NCI-H446 (cell line): Measurements from ENCODE around the gene MPZL1.
A peak's percentile ranks its signal among the peaks of the same experiment; 100 is the strongest.
"Not testable (repeated sequence)": the region's sequence is repeated elsewhere in the genome, so short reads cannot be mapped to it uniquely, and the experiment has no call there.

Source experiments
- DNase-seq, 2 experiments: peaks; one replicate each; lab custom pipeline; 2025; lab: John Stamatoyannopoulos, UW

MPZL1 gene

DNA sequence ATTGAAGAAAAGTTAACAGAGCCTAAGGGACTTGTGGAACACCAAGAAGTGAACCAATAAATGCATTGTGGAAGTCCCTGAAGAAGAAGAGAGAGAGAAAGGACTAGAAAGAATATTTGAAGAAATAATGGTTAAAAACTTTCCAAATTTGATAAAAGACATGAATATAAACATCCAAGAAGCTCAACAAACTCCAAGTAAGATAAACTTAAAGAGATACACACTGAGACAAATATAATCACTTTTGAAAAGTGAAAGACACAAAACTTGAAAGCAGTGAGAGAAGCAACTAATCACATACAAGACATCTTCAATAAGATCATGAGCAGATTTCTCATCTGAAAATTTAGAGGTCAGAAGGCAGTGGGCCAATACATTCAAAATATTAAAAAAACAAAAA, 91.2 kb downstream of the MPZL1 start:
- no peak for DNase-seq

DNA sequence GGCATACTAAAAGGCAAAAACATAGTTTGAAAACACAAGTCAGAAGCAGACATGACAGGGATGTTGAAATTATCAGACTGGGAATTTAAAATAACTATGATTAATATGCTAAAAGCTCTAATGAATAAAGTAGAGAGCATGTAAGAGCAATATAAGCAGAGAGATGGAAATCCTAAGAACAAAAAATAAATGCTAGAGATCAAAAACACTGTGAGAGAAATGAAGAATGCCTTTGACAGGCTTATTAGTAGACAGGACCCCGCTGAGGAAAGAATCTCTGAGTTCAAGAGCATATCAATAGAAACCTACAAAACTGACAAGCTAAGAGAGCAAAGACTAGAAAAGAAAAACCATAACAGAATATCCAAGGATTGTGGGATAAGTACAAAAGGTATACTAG, 93.9 kb downstream of the MPZL1 start:
- no peak for DNase-seq

DNA sequence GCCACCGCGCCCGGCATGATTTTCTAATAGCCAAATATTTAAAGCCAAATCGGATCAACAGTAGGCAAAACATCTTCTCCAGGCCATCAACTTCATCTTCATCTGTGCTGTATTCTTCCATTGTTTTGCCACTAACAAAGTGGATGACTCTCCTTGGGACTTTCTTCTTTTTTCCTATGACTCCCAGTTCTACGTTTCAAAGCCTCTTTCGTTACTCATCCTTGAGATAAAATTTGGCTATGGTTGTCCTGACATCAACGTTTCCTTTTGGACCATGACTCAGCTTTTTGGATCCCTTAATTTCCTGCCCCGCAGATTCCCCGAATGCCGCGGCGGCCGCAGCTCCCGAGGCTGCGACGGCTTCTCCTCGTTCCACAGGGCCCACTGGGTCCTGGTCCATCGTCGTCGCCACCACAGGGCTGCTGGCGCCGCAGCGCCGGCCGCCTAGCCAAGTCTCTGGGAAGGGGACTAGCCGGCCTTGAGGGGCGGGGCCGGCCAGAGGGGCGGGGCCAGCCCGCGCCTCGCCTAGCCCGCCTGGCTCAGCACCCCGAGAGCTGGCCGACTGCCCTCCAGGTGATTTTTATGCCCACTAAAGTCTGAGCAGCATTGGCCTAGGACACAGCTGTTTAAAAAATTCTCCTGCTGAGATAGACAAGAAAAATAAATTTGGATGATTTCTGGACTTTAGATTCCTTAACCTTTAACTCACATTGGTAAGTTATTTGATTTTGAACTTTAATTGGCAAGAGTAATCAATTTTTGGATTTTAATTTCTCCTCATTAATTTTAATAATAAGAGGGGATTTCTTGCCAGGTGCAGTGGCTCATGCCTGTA, 98.3 kb downstream of the MPZL1 start:
- peak in 1 of 2 experiments; percentile 76 for DNase-seq

DNA sequence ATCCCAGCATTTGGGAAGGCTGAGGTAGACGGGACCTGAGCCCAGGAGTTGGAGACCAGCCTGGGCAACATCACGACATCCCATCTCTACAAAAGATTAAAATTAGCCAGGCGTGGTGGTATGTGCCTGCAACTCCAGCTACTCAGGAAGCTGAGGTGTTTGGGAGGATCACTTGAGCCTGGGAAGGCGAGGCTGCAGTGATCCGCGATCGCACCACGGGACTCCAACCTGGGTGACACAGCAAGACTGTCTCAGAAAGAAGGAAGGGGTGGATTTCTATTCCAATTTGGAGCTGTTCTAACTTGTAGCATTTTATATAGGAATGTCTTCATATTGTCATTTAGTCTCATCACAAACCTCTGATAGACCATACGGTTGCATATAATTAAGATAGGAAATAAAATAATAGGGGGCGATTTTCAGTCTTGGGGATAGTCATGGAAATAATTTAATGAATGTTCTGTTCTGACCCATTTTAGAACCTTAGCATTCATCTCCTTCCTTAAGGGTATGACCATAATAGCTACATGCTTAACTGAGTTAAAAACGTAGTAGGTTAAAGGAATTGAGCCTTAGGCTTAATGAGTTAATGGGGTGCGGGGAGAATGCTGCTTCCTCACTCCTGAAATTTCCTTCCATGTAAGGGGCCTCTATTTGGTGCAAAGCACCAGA, 99.0 kb downstream of the MPZL1 start:
- DNase-seq = no peak

DNA sequence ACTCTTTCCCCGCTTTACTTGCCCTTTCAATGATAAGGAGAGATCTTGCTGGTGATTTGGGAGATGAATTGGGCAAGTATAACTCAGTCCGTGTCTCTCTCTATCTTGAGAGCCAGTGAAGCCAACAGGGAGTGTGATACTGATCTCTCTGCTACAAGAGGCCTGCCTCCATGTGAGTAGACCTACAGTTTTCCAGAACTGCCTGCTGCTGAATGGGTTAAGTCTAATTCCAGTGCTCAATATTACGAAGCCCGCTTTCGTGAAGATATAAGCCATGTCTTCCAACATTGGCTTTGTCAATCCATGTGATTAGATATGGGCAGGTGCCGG, 99.5 kb downstream of the MPZL1 start:
- DNase-seq = no peak

DNA sequence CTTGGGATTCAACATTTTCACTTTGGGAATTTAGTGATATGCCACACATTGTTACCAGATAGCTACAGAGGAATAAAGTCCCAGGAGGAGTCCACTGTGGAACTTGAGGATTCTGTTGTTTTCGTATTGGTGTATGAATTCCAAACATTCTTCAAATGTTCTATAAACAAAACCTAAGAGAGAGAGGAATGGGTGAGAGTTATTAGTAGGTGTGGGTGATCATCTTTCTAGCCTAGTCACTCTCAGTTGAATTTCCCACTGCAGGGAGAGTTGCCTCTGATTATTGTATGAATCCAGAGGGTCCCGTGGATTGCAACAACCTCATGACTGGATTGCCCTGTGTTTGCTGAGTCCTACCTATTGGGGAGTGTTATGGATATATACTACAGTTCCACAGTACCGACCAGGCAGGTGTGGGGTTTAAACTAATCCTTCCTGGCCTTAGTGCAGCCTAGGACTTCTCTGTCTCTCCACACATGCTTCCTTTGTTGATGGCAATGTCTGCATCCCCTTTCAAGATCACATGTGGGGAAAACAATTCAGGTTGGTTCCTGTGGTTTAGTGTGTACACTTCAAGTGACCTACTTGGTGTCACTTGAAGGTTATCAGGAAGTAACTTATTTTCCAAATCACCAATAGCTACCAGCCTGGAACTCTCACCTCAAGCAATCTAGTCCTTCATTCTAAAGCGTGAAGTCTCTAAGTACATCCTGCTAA, 100.3 kb downstream of the MPZL1 start:
- DNase-seq = no peak

DNA sequence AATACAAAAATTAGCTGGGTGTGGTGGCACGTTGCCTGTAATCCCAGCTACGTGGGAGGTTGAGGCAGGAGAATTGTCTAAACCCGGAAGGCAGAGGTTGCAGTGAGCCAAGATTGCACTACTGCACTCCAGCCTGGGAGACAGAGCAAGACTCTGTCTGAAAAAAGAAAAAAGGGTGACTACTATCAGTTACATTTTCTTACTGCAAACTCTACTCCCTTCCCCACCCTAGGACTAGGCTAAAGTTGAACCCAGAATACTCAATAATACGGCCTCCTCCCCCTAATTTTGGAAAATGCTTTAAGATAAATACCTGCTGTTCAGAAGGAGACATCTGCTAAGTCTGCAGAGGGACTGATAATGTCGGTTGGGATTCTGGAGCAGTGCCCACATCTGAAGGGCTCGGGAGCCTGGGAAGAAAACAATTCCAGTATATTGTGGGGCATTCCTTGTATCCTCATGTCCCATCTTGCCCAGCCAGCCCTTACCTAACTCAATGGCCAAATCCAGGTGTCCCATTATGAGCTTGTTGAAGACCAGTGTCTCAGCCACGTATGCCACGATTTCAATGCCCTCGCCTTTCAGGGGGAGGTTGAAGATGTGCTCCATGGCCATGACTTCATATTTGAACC, 102.5 kb downstream of the MPZL1 start:
- peak in 1 of 2 experiments; percentile 41 for DNase-seq

DNA sequence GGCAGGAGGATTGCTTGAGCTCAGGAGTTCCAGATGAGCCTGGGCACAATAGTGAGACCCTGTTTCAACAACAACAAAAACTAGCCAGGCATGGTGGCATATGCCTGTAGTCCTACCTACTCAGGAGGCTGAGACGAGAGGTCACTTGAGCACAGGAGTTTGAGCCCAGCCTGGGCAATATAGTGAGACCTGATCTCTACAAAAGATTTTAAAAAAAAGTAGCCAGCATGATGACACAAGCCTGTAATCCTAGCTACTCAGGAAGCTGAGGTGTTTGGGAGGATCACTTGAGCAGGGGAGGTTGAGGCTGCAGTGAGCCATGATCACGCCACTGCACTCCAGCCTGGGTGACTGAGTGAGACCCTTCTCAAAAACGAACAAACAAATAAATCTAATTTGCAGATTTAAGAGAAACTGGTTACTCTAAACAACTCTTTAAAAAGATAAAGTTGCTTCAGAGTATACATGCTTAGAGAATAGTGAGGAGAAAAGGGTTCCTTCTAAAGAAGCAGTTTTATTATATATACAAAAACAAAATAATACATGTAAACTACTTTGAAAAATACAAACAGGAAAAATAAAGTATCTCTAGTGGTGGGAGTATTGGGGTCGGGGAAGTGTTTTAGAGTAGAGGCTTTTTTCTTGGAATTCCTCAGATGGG, 103.8 kb downstream of the MPZL1 start:
- no peak for DNase-seq

DNA sequence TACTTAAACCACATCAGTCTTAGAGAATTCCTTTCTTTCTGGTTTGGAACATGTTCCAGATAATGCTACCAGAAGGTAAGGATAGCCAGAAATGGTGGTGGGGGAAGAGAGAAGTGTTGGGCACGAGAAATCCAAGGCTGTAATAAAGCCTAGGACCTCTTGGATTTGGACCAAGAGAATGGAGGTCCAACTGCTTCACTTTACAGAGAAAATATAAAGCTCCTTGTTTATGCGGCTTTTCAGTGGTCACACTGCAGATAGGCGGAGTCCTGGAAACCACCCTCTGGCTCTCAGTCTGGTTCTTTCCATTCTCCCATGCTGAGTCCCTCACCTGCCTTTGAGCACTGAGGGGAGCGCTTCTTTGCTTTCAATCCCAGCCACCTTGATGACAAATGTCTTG, 104.3 kb downstream of the MPZL1 start:
- DNase-seq = no peak

DNA sequence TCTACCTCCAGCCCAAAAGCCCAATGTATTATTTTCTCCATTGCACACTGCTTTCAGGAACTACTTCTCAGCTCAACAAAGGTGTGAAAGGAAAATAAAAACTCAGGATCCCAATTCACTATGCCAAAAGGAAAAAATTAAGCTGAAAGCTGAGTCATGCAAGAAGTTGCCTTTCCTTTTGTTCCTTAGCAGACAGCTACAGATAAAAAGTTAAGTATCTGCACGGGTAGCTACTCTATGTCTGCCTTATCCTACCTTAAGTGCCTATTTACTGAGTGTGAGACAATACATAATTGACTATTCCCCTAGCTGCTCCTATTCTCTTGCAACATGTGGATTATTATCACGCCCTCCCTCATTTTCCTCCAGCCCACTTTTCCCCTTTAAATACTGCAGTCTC, 108.1 kb downstream of the MPZL1 start:
- DNase-seq = no peak

DNA sequence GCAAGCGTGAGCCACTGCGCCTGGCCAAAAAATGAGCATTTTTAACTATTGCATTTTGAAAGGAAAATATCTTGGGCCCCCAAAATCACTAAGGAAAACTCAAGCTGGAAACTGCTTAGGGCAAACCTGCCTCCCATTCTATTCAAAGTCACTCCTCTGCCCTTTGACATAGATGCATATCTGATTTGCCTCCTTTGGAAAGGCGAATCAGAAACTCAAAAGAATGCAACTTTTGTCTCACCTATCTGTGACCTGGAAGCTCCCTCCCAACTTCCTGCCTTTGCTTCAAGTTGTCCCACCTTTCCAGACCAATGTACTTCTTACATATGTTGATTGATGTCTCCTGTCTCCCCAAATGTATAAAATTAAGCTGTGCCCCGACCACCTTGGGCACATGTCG, 108.9 kb downstream of the MPZL1 start:
- DNase-seq = not testable (repeated sequence)

DNA sequence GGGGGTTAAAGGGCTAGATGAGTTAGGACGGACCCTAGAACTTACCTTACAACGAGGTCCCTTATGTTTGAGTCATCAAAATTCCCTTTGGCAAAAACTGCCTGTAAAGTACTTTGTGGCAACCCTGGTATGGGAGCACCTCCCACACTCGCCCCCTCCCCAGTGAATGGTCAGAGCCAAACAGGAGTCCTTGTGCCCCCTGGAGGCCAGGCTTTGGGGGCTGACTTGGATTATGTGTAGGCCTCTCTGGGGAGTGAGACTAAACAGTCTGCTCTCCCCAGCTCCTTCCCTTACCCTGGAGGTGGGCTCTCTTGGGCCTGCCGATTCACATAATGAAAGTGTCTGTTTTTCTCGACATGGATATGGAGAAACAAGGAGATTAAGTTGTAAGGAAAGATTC, 110.9 kb downstream of the MPZL1 start:
- no peak for DNase-seq

DNA sequence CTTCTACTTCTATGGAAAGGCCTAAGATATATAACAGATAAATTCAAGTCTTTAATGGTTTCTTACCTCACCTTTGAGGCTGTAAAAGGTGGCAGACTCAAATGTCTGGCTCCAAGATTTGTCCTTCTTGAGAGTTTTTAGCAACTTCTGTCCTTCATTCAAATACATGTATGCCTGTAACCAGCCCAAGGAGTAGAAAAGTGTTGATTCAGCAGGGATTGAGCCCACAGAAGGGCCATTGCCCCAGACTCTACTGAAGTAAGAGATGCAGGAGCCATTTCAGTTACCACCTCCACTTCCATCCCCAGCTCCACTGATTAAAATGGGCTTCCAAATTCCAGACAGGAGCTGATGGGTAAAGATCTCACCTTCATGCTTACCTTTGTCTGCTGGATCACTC, 112.1 kb downstream of the MPZL1 start:
- DNase-seq = no peak

DNA sequence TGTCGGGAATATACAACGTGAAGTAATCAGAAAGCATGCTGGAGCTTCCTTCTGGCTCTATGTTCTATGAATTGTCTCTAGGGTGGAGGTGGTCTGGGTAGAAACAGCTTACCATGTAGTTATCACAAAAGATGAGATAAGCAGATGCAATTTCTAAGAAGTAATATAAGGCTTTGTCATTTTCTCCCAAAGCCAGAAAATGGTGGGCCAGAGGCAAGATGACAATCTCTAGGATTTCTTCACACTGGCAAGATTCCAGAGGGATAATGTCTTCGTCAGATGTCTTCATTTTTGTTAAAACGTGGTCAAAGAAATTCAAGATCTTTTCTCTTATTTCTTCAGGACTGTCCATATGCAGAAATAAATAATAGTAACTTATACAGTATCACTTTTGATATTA, 114.4 kb downstream of the MPZL1 start:
- no peak for DNase-seq

DNA sequence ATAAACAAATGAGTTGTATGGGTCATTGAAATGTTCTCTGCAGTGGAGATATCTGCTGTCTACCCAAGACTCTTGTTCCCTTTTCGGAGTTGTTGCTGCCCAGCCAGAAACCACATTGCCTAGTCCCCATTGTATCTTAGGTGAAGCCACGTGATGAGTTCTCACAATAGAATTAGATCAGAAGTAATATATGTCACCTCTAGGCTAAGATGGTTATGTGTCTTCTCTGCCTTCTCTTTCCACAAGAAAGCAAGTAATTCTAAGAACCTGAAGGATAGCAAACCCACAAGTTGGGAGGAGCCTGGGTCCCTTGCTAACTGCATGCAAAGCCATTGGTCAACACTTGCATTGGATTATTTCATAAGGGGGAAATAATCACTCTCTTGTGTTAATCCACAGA, 115.5 kb downstream of the MPZL1 start:
- DNase-seq = no peak

DNA sequence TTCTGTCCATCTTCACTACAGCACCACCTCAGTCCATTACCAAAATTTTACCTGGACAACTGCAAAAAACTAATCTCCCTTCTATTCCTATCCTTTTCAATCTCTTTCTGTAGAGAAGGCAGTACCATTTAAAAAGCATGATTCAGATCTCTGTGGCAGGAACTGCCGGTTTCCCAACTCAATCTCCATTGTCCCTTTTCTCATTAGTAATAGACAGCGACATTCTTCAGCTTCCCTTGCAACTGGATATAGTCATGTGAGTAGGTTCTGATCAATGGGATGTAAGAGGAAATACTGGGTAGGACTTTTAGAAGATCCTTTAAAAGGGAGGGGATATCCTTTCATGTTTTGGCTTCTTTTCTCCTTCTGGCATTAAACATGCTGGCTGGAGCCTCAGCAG, 117.2 kb downstream of the MPZL1 start:
- no peak for DNase-seq
